Spleen (tissue), 13 donors: Measurements from ENCODE around the gene ZNF638. TPM values are rescaled to one million over a fixed set of nuclear protein-coding genes. Genes with fewer than 3 reads are reported as not detected.

ENCODE experiments used
- DNase-seq: peaks from one replicate; pipeline ENCODE4 v3.0.0-alpha.2; 2020
- H3K27ac ChIP-seq, 8 donors: fragments of 200-600 bp; sonication (generic) in 7 of 8; 1 replicate in 4 of 8; 2 replicates in 4 of 8; pipeline versions ENCODE4 v1.5.0 to v1.8.0; 2016 to 2021; ENCODE audit warnings: inconsistent platforms in 4 of 8, mild to moderate bottlenecking in 4 of 8, moderate library complexity in 1 of 8
- H3K27me3 ChIP-seq, 7 donors: fragments of 200-600 bp; sonication (generic) in 6 of 7; replicated peaks in 1 of 7; 1 replicate in 4 of 7; 2 replicates in 3 of 7; pipeline versions ENCODE4 v1.5.0 to v1.8.0; 2016 to 2021; ENCODE audit warnings: inconsistent platforms in 3 of 7, mild to moderate bottlenecking in 1 of 7
- H3K36me3 ChIP-seq, 6 donors: fragments of 200-600 bp; sonication (generic) in 5 of 6; 1 replicate in 4 of 6; 2 replicates in 2 of 6; pipeline versions ENCODE4 v1.5.0 to v1.8.0; 2016 to 2021; ENCODE audit warnings: inconsistent platforms in 2 of 6
- H3K4me1 ChIP-seq, 6 donors: fragments of 200-600 bp; sonication (generic) in 5 of 6; 1 replicate in 3 of 6; 2 replicates in 3 of 6; pipeline versions ENCODE4 v1.5.0 to v1.8.0; 2016 to 2021; ENCODE audit warnings: inconsistent platforms in 3 of 6
- H3K4me3 ChIP-seq, 8 donors: fragments of 200-600 bp; sonication (generic) in 7 of 8; 1 replicate in 4 of 8; 2 replicates in 4 of 8; pipeline versions ENCODE4 v1.5.0 to v1.8.0; 2016 to 2021; ENCODE audit warnings: inconsistent platforms in 4 of 8, mild to moderate bottlenecking in 4 of 8, moderate library complexity in 2 of 8
- H3K9me3 ChIP-seq, 8 donors: fragments of 200-600 bp; sonication (generic) in 7 of 8; 1 replicate in 4 of 8; 2 replicates in 4 of 8; pipeline versions ENCODE4 v1.5.0 to v1.8.0; 2016 to 2021; ENCODE audit warnings: inconsistent platforms in 4 of 8
- POLR2A ChIP-seq, 3 donors: fragments of 450-650 bp; IDR thresholded peaks; one replicate each; pipeline ENCODE4 v1.5.1; 2017; ENCODE audit warnings: antibody characterized with exemption in 3 of 3, mild to moderate bottlenecking in 1 of 3
- POLR2AphosphoS5 ChIP-seq, 3 donors: sonication (generic); formaldehyde crosslinking; IDR thresholded peaks; one replicate each; pipeline ENCODE4 v1.5.1; 2017; ENCODE audit warnings: antibody characterized with exemption in 3 of 3
- WGBS, 5 donors: extraction: QIAGEN DNeasy Blood & Tissue Kit in 3 of 5; methylation state at CpG; one replicate each; pipeline versions ENCODE4 v1.1.5 to v1.1.7; 2013 to 2018; 5-methylcytosine and 5-hydroxymethylcytosine counted together
- intact Hi-C: fragments of 100-400 bp; cut with DNase I; formaldehyde crosslinking; loops from one replicate; pipeline ENCODE4 v1.15.0; 2023; ENCODE audit warnings: low total_unique reads
- long read RNA-seq, 2 donors: transcript quantifications; one replicate each; lab custom pipeline, GENCODE V29; 2026
- polyA plus RNA-seq, 3 donors: library from polyadenylated mRNA; stranded (reverse); fragments of 200-250 nt; gene quantifications; one replicate each; pipeline ENCODE4 v1.2.1, GENCODE V29; 2013
- total RNA-seq, 7 donors: library from RNA; depleted of rRNA in 3 of 7; stranded (reverse); fragments of >200 nt in 3 of 7; fragmentation: NEBNext Ultra II Directional in 4 of 7; extraction: Animal tissue kit (Norgen Biotek cat#: 25700) in 4 of 7; gene quantifications; one replicate each; pipeline versions ENCODE4 v1.1.0 to v1.2.1, GENCODE V29; 2016 to 2021
- TF ChIP-seq, protein P1 (sequence below), 11 experiments: fragments of 200-600 bp in 7 of 11; fragments of 450-650 bp in 4 of 11; sonication (generic) in 4 of 11; IDR thresholded peaks in 8 of 11; conservative IDR thresholded peaks in 3 of 11; 1 replicate in 7 of 11; 2 replicates in 4 of 11; pipeline versions ENCODE4 v1.4.0 to v1.8.0; 2016 to 2021; ENCODE audit warnings: antibody characterized with exemption in 11 of 11, inconsistent platforms in 4 of 11, mild to moderate bottlenecking in 1 of 11
- donor health status: healthy with polysubstance abuse.
- donor health status: DM: no; HTN: no; CAD: no; lungs with moderate emphysema.
- donor health status: DM: no; HTN: no; CAD: no.
- donor health status: Bipolar disorder and iron deficiency.
- donor health status: healthy.
- donor health status: DM: no; HTN: no; CAD: no.
- donor health status: DM: yes; HTN: yes; CAD: no.

Gene ZNF638, protein sequence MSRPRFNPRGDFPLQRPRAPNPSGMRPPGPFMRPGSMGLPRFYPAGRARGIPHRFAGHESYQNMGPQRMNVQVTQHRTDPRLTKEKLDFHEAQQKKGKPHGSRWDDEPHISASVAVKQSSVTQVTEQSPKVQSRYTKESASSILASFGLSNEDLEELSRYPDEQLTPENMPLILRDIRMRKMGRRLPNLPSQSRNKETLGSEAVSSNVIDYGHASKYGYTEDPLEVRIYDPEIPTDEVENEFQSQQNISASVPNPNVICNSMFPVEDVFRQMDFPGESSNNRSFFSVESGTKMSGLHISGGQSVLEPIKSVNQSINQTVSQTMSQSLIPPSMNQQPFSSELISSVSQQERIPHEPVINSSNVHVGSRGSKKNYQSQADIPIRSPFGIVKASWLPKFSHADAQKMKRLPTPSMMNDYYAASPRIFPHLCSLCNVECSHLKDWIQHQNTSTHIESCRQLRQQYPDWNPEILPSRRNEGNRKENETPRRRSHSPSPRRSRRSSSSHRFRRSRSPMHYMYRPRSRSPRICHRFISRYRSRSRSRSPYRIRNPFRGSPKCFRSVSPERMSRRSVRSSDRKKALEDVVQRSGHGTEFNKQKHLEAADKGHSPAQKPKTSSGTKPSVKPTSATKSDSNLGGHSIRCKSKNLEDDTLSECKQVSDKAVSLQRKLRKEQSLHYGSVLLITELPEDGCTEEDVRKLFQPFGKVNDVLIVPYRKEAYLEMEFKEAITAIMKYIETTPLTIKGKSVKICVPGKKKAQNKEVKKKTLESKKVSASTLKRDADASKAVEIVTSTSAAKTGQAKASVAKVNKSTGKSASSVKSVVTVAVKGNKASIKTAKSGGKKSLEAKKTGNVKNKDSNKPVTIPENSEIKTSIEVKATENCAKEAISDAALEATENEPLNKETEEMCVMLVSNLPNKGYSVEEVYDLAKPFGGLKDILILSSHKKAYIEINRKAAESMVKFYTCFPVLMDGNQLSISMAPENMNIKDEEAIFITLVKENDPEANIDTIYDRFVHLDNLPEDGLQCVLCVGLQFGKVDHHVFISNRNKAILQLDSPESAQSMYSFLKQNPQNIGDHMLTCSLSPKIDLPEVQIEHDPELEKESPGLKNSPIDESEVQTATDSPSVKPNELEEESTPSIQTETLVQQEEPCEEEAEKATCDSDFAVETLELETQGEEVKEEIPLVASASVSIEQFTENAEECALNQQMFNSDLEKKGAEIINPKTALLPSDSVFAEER (N-terminal part only)
- total RNA-seq: 100 to 1,000 TPM; 128 to 310 (median 174) TPM
- 100 to 1,000 TPM in 2 of 3 donors, 10 to 100 TPM in 1; 80.7 to 145 (median 114) TPM for polyA plus RNA-seq
- long read RNA-seq, donor 1, partial matches to known transcripts: 17 of 22 reads
- long read RNA-seq, donor 1, other reads (novel, unspliced or antisense): 0 of 22 reads
- long read RNA-seq, donor 2, partial matches to known transcripts: 6 of 9 reads
- long read RNA-seq, donor 2, other reads (novel, unspliced or antisense): 0 of 9 reads

GRCh38 chr2:71331581-71332434, at the start of gene ZNF638:
ZNF638 (plus strand) TSS chr2:71331782; CDS start chr2:71348955, 17,173 bp downstream.
- WGBS, 5 donors: 0 to 1% (median 0%) methylated on average over 35 to 82 of the region's 82 CpGs
- peak within 1 kb of the TSS; percentile 90 to 97 (median 92) for H3K4me3 ChIP-seq
- intact Hi-C loops: no loop called here
- no peaks in the 10 kb centered on the region for H3K27me3 ChIP-seq
- peak within 1 kb of the TSS; percentile 89 to 97 (median 94) for H3K27ac ChIP-seq
- DNase-seq: peak; percentile 98
- H3K36me3 ChIP-seq: peaks cover 0 to 6% (median 0%) of the 10 kb centered on the region in 6 donors
- TF ChIP-seq POLR2AphosphoS5 (IDR thresholded peaks at IDR 0.05) (peak; percentile 96 to 98 (median 97)), POLR2A (IDR thresholded peaks at IDR 0.05) (peak in 2 of 3 donors; percentile 14 to 73)
- TF ChIP-seq, protein P1, sequence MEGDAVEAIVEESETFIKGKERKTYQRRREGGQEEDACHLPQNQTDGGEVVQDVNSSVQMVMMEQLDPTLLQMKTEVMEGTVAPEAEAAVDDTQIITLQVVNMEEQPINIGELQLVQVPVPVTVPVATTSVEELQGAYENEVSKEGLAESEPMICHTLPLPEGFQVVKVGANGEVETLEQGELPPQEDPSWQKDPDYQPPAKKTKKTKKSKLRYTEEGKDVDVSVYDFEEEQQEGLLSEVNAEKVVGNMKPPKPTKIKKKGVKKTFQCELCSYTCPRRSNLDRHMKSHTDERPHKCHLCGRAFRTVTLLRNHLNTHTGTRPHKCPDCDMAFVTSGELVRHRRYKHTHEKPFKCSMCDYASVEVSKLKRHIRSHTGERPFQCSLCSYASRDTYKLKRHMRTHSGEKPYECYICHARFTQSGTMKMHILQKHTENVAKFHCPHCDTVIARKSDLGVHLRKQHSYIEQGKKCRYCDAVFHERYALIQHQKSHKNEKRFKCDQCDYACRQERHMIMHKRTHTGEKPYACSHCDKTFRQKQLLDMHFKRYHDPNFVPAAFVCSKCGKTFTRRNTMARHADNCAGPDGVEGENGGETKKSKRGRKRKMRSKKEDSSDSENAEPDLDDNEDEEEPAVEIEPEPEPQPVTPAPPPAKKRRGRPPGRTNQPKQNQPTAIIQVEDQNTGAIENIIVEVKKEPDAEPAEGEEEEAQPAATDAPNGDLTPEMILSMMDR (IDR thresholded peaks at IDR 0.05 in 8 of 11, conservative IDR thresholded peaks at IDR 0.05 in 3 of 11): peak; percentile 66 to 93 (median 85)
- peaks cover 0 to 6% (median 2%) of the 10 kb centered on the region in 8 donors for H3K9me3 ChIP-seq
- H3K4me1 ChIP-seq: peaks cover 36 to 56% (median 51%) of the 10 kb centered on the region in 6 donors

GRCh38 chr2:71281950-71282349, 49.6 kb upstream of the ZNF638 start:
- intact Hi-C loops: no loop called here
- Histone ChIP-seq H3K27me3 (peaks cover 0 to 59% (median 5%) of the 10 kb centered on the region in 7 donors), H3K9me3 (no peaks in the 10 kb centered on the region), H3K27ac (no peak overlapping the region), H3K36me3 (no peaks in the 10 kb centered on the region), H3K4me1 (peaks cover 10 to 15% (median 13%) of the 10 kb centered on the region in 6 donors), H3K4me3 (no peak overlapping the region)
- 75 to 96% (median 82%) methylated on average over 4 of the region's 4 CpGs for WGBS, 5 donors
- DNase-seq: no peak
- TF ChIP-seq, protein P1 (IDR thresholded peaks at IDR 0.05 in 8 of 11, conservative IDR thresholded peaks at IDR 0.05 in 3 of 11): no peak
- no peak for TF ChIP-seq POLR2A (IDR thresholded peaks at IDR 0.05)
- no peak for TF ChIP-seq POLR2AphosphoS5 (IDR thresholded peaks at IDR 0.05)

DNA sequence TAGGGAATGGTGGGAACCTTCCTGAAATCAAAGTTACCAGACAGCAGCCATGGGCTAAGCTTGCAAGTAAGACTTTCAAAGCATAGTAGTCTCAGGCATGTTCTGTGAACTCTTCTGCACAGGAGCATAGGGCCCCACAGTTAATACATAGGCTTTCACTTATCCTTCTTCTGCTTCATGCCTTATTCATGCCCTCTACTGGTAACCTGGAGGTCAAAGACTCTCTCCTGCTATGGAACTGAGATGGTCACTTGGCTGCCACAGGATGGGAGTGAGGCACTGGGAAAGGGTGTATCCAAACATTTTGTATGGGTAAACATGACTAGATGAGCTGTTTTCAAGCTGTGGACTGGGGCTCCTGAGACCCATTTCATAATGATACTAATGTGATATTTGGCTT, 49.1 kb upstream of the ZNF638 start:
- Histone ChIP-seq H3K27me3 (peaks cover 0 to 53% (median 5%) of the 10 kb centered on the region in 7 donors), H3K36me3 (no peaks in the 10 kb centered on the region), H3K9me3 (no peaks in the 10 kb centered on the region), H3K4me1 (peaks cover 5 to 10% (median 8%) of the 10 kb centered on the region in 6 donors), H3K4me3 (no peak overlapping the region), H3K27ac (no peak overlapping the region)
- intact Hi-C loops: no loop called here
- DNase-seq: no peak
- TF ChIP-seq, protein P1 (IDR thresholded peaks at IDR 0.05 in 8 of 11, conservative IDR thresholded peaks at IDR 0.05 in 3 of 11): no peak
- TF ChIP-seq POLR2A (IDR thresholded peaks at IDR 0.05): no peak
- TF ChIP-seq POLR2AphosphoS5 (IDR thresholded peaks at IDR 0.05): no peak
